Measurements from ENCODE around the gene UCK1.

DNA sequence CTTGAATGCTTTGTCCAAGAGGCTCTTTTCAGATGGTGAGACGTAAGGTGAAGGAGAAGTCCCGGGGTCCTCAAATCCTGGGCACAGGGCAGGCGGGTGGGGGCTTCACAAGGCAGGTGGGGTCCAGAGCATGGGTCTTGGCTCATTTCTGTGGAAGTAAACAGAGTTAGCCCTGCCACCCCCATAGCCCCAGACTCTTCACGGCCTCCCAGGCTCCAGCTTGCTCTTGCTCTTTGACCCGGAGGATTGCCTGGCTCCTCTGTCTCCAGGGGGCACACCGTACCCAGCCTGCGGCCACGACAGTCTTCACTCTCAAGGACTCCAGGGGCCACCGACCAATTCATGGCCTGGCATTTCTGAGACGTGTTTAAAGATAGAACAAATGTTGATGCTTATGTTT lies 57.2 kb downstream of the UCK1 start:
- no peak for TF ChIP-seq EZH2 (IDR thresholded peaks at IDR 0.05; ENCODE audit: low read depth)
- no peak for TF ChIP-seq CTCF (conservative IDR thresholded peaks at IDR 0.05)
